ENCODE measurements around the gene NEK6. TPM values are rescaled to one million over a fixed set of nuclear protein-coding genes. Genes with fewer than 3 reads are reported as not detected.

Gene NEK6
- total and polyA plus RNA-seq, 2 of the 8 experiments (the other 6 are each of a cell fraction or from before 2014, with no cell fraction given), result 17.7 to 19.7 TPM

DNA sequence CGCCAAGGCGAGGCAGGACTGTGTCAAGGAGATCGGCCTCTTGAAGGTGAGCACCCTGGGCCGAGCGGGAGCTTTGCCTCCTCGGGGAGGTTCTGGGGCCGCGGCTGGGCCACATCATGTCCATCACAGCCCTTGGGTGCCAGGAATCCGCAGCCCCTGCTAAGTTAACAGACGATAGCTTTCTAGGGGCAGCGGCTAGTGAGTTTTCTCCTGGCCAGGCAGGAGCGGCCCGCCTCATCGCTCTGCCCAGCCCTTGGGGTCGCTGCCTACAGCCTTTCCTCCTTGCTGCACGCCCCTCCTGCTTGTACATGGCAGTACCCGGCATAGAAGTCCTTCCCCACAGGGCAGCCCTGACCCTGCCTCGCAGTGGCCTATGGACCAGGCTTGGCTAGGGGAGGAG, 56.2 kb downstream of the NEK6 start (continued):
- TF ChIP-seq, protein P1, sequence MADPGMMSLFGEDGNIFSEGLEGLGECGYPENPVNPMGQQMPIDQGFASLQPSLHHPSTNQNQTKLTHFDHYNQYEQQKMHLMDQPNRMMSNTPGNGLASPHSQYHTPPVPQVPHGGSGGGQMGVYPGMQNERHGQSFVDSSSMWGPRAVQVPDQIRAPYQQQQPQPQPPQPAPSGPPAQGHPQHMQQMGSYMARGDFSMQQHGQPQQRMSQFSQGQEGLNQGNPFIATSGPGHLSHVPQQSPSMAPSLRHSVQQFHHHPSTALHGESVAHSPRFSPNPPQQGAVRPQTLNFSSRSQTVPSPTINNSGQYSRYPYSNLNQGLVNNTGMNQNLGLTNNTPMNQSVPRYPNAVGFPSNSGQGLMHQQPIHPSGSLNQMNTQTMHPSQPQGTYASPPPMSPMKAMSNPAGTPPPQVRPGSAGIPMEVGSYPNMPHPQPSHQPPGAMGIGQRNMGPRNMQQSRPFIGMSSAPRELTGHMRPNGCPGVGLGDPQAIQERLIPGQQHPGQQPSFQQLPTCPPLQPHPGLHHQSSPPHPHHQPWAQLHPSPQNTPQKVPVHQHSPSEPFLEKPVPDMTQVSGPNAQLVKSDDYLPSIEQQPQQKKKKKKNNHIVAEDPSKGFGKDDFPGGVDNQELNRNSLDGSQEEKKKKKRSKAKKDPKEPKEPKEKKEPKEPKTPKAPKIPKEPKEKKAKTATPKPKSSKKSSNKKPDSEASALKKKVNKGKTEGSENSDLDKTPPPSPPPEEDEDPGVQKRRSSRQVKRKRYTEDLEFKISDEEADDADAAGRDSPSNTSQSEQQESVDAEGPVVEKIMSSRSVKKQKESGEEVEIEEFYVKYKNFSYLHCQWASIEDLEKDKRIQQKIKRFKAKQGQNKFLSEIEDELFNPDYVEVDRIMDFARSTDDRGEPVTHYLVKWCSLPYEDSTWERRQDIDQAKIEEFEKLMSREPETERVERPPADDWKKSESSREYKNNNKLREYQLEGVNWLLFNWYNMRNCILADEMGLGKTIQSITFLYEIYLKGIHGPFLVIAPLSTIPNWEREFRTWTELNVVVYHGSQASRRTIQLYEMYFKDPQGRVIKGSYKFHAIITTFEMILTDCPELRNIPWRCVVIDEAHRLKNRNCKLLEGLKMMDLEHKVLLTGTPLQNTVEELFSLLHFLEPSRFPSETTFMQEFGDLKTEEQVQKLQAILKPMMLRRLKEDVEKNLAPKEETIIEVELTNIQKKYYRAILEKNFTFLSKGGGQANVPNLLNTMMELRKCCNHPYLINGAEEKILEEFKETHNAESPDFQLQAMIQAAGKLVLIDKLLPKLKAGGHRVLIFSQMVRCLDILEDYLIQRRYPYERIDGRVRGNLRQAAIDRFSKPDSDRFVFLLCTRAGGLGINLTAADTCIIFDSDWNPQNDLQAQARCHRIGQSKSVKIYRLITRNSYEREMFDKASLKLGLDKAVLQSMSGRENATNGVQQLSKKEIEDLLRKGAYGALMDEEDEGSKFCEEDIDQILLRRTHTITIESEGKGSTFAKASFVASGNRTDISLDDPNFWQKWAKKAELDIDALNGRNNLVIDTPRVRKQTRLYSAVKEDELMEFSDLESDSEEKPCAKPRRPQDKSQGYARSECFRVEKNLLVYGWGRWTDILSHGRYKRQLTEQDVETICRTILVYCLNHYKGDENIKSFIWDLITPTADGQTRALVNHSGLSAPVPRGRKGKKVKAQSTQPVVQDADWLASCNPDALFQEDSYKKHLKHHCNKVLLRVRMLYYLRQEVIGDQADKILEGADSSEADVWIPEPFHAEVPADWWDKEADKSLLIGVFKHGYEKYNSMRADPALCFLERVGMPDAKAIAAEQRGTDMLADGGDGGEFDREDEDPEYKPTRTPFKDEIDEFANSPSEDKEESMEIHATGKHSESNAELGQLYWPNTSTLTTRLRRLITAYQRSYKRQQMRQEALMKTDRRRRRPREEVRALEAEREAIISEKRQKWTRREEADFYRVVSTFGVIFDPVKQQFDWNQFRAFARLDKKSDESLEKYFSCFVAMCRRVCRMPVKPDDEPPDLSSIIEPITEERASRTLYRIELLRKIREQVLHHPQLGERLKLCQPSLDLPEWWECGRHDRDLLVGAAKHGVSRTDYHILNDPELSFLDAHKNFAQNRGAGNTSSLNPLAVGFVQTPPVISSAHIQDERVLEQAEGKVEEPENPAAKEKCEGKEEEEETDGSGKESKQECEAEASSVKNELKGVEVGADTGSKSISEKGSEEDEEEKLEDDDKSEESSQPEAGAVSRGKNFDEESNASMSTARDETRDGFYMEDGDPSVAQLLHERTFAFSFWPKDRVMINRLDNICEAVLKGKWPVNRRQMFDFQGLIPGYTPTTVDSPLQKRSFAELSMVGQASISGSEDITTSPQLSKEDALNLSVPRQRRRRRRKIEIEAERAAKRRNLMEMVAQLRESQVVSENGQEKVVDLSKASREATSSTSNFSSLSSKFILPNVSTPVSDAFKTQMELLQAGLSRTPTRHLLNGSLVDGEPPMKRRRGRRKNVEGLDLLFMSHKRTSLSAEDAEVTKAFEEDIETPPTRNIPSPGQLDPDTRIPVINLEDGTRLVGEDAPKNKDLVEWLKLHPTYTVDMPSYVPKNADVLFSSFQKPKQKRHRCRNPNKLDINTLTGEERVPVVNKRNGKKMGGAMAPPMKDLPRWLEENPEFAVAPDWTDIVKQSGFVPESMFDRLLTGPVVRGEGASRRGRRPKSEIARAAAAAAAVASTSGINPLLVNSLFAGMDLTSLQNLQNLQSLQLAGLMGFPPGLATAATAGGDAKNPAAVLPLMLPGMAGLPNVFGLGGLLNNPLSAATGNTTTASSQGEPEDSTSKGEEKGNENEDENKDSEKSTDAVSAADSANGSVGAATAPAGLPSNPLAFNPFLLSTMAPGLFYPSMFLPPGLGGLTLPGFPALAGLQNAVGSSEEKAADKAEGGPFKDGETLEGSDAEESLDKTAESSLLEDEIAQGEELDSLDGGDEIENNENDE (IDR thresholded peaks at IDR 0.05; ENCODE audit: insufficient replicate concordance, low read length), result no peak
- TF ChIP-seq JUND (IDR thresholded peaks at IDR 0.05; ENCODE audit: low read length), result no peak
- TF ChIP-seq SP1 (IDR thresholded peaks at IDR 0.05; ENCODE audit: low read depth, low read length), result no peak
- TF ChIP-seq ZNF274 (IDR thresholded peaks at IDR 0.05; ENCODE audit: borderline replicate concordance, extremely low read depth, low read length), result no peak
- TF ChIP-seq SAP30 (IDR thresholded peaks at IDR 0.05; ENCODE audit: insufficient read depth, insufficient replicate concordance, low read length), result no peak
- TF ChIP-seq, protein P2, sequence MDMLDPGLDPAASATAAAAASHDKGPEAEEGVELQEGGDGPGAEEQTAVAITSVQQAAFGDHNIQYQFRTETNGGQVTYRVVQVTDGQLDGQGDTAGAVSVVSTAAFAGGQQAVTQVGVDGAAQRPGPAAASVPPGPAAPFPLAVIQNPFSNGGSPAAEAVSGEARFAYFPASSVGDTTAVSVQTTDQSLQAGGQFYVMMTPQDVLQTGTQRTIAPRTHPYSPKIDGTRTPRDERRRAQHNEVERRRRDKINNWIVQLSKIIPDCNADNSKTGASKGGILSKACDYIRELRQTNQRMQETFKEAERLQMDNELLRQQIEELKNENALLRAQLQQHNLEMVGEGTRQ (IDR thresholded peaks at IDR 0.05; ENCODE audit: low read length), result no peak
- TF ChIP-seq RBBP5 (IDR thresholded peaks at IDR 0.05; ENCODE audit: borderline replicate concordance, low read depth, low read length), result no peak

Data from H1 (cell line).